CD4-positive, alpha-beta T cell treated with Interleukin-4 for 1 hour (primary cell): ENCODE data around the gene TMC6.

Experiments used
- DNase-seq, 2 donors: peaks; one replicate each; pipeline ENCODE4 v3.0.0-alpha.2; 2020 to 2022

The TMC6 gene

DNA sequence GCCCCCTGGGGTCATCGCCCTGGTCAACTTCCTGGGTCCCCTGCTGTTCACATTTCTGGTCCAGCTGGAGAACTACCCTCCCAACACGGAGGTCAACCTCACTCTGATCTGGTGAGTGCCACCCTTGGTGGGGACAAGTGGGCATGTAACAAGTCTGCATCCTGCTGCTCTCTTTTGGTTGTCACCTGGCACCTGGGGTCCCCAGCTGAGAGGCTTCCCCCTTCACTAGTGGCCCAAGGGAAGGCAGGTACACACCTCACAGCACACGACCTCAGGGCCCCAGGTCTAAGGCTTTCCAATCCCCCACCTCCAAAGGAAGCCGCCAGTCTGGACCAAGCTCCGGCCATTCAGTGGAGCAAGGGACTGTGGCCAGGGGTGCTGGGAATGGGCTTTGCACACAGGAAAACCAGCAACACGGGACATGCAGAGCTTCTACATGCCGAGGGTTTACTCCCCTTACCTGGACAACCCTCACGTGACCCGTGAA lies 6.4 kb upstream of the TMC6 start:
- no peak for DNase-seq

- peak; percentile 89 for DNase-seq
Measured at GRCh38 chr17:78133971-78134898, 5.7 kb upstream of the TMC6 start.

GRCh38 chr17:78133179-78133951 lies 4.8 kb upstream of the TMC6 start:
- DNase-seq = no peak

GRCh38 chr17:78132767-78133178 lies 4.2 kb upstream of the TMC6 start:
- no peak for DNase-seq

DNA sequence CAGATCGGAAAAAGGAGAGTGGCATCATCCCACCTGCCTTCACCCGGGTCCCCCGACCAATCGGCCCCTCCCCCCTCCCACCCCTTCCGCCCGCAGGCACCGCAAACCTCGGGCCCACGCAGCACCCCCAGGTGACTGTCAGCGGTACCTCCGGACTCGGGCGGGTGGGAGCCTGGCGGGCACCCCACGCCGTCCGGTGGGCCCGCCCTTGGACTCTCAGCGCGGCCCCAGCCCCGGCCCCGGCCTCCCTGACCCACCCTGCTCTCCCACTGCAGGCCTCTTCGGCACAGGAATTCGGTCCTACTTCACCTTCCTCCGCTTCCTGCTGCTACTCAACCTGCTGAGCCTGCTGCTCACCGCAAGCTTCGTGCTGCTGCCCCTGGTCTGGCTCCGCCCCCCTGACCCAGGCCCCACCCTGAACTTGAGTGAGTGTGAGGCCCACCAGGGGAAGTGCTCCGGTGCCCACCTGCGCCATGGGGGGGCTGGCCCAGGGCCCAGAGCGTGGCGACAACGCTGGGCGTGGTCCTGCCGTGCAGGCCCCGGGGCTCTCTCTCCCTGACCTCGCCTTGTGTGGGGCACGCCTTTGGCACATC lies 3.6 kb upstream of the TMC6 start:
- DNase-seq = peak; percentile 82 to 88

GRCh38 chr17:78131172-78132083 lies 2.9 kb upstream of the TMC6 start:
- DNase-seq = no peak

GRCh38 chr17:78130437-78131101 lies 2.0 kb upstream of the TMC6 start, which contains the start of gene TMC8:
Gene TMC8 (plus strand): TSS chr17:78130771. CDS start chr17:78131589, 818 bp downstream.
- DNase-seq = peak; percentile 82 to 89

DNA sequence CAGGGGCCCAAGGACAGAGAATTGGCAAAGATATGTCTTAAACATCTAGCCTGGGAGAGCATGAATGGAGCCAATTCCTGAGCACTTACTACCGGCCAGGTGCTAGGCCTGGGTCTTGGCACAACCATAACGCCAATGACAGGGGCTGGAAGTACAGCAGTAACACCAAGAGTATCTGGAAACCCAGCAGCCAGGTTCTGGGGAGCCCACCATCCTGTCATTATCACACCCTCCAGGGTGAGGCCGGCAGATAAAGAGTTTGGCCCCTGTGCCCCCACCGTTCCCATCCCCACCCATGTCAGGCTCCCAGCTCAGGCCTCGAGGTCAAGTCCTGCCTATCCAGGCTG lies 1.5 kb upstream of the TMC6 start:
- peak in 1 of 2 donors; percentile 37 for DNase-seq

- DNase-seq = peak; percentile 50 to 60
Measured at GRCh38 chr17:78129351-78130089, 965 bp upstream of the TMC6 start.

DNA sequence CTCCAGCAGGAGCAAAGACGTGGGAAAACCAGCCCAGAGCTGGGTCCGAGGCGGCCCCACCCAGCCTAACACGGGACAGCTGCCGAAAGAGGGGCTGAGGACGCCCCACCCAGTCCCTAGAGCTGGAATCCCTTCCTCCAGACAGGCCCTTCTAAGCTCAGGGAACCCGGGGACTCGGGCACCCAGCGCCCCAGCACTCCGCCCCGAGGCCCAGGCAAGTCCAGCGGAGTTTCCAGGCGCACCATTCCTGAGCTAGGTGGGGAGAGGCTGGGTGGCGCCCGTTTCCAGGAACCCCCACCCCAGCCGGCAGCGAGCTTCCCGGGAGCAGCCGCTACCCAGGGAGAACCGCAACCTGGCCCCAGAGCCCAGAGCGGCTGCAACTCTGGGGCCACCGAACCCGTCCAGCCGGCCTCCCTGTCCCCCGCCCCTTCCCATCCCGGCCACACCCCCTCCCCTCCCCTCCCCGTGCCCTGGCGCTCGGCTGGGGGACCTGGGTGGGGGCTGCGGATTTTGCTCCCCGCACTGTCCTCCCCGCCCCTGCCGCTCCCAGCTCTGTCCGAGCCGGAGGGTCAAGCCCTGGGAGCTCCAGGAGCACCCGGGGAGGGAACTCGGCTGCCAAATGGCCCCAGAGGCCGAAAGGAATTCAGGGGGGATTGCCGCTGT lies 536 bp downstream of the TMC6 start:
- no peak for DNase-seq

- DNase-seq = peak; percentile 72 to 81
Measured at GRCh38 chr17:78127239-78127887, 1.2 kb downstream of the TMC6 start.

- DNase-seq = no peak
Measured at GRCh38 chr17:78126895-78127238, 1.7 kb downstream of the TMC6 start.

GRCh38 chr17:78125976-78126894 lies 2.3 kb downstream of the TMC6 start:
- no peak for DNase-seq

- DNase-seq = no peak
Measured at GRCh38 chr17:78125138-78125913, 3.2 kb downstream of the TMC6 start.

DNA sequence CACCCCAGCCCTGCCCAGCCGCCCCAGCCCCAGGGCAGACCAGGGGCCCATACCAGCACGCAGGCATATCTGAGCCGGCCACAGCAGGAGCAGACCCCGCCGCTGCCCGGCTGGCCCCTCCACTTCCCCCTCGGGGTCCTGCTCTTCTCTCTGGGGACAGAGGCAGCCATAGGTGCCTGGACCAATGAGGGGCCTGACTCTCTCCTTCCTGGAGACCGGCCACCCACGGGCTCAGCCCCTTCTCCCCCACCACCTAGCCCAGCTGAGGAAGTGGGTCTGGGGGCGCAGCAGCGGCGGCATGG lies 3.8 kb downstream of the TMC6 start:
- DNase-seq = no peak

DNA sequence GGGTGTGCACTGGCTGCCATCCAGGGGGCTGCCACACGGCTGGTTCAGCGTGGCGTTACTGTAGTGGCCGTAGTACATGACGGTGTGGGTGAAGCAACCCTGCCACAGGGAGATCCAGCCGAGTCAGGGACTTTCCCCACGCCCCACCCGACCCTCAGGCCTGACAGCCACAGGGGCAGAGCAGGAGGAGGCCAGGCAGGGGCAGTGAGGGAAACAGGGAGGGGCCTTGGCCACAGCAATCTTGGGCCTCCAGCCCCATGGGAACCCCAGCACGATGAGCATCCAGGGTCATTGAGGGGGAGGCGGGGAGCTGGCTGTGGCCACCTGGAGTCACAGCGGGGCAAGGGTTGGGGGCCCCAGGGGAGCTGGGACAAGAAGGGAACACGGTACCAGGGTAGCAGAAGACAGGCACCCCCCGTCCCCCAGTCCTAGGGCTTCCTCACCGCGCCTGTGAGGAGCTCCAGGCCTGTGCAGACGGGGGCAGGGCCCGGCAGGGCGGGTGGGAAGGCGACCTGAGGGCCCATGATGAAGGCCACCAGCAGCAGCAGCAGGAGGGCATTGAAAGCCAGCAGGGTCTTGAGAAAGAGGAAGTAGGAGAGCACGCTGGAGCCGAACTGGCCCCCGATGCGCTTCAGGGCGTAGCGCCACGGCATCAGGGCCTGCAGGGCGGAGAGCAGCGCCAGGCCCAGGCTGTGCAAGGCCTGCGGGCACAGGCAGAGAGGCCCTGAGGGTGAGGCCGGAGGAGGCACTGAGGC lies 4.3 kb downstream of the TMC6 start:
- peak in 1 of 2 donors; percentile 72 for DNase-seq

DNA sequence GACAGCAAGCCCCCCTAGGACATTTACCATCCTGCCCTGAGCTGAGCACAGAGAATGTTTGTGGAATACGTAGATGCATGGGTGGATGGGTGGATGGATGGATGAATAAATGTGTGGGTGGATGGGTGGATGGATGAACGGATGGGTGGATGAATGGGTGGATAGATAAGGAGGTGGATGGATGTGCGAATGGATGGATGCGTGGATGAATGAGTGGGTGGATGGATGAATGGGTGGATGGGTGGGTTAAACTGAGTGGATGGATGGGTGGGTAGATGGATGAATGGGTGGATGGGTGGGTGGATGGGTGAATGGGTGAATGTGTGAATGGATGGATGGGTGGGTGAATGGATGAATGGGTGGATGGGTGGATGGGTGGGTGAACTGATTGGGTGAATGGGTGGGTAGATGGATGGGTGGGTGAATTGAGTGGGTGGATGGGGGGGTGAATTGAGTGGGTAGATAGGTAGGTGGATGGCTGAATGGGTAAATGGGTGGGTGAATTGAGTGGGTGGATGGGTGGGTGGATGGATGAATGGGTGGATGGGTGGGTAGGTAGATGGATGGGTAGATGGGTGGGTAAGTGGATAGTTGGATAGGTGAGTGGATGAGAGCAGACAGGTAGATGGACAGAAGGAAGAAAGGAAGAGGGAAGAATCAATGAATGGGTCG lies 5.2 kb downstream of the TMC6 start:
- no peak for DNase-seq
